ENCODE data around the gene CCDC201.
A peak's percentile ranks its signal among the peaks of the same experiment; 100 is the strongest.

CCDC201 gene

DNA sequence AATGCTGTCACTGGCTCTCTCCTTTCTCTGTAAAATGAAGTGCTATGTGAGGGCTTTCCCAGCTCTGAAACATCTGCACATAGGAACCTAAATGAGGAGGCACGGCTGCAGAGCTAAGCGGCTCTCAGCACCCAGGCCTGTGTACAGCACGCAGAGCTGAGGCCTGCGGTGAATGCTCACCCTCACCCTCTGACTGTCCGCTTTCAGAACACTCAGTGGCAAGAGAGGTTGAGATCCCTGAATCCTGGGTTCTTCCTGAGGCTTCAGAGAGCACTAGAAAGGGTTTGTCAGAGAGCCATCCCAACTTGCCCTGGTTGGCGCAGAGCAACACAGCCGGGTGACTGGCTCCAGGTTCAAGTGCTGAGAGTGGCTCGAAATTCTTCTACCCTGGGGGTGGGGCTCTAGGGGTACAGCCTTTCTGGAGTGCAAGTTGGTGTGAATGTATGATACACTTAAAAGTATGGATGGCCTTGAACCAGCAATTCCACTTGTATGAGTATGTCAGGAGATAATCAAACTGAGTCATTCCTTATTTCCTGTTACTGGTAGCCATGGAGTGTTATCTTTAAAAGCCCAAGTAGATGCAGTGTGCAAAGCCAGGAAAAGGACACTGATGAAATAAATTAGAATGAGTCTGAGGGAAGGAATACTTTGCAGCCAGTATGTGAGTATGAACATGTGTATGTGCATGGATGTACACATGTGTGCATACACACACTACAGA is 1.7 kb upstream of the CCDC201 start:
- TF ChIP-seq, protein P1, sequence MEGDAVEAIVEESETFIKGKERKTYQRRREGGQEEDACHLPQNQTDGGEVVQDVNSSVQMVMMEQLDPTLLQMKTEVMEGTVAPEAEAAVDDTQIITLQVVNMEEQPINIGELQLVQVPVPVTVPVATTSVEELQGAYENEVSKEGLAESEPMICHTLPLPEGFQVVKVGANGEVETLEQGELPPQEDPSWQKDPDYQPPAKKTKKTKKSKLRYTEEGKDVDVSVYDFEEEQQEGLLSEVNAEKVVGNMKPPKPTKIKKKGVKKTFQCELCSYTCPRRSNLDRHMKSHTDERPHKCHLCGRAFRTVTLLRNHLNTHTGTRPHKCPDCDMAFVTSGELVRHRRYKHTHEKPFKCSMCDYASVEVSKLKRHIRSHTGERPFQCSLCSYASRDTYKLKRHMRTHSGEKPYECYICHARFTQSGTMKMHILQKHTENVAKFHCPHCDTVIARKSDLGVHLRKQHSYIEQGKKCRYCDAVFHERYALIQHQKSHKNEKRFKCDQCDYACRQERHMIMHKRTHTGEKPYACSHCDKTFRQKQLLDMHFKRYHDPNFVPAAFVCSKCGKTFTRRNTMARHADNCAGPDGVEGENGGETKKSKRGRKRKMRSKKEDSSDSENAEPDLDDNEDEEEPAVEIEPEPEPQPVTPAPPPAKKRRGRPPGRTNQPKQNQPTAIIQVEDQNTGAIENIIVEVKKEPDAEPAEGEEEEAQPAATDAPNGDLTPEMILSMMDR (IDR thresholded peaks at IDR 0.05; ENCODE audit: borderline replicate concordance, insufficient read depth, low read depth, low read length) = no peak
- H3K4me3 ChIP-seq (ENCODE audit: low read depth, low read length) = no peak overlapping the region

DNA sequence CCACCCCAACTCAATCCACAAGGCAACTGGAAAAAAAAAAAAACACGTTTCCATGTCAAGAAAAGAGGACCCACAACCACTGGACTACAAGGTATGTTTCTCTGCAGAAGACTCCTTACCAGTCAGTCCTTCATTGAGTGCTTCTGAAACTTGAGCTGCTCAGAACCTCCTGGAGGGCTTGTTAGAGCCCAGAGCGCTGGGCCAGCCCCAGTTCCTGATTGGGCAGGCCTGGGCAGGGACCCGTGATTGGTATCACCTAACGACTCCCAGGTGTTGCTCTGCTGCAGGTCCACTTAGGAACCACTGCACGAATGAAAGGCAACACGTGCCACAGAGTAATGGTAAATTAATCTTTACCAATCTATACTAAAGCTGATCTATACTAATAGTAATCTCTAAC is 473 bp upstream of the CCDC201 start:
- TF ChIP-seq, protein P1 (IDR thresholded peaks at IDR 0.05; ENCODE audit: borderline replicate concordance, insufficient read depth, low read depth, low read length) = no peak
- H3K4me3 ChIP-seq (ENCODE audit: low read depth, low read length) = no peak overlapping the region

DNA sequence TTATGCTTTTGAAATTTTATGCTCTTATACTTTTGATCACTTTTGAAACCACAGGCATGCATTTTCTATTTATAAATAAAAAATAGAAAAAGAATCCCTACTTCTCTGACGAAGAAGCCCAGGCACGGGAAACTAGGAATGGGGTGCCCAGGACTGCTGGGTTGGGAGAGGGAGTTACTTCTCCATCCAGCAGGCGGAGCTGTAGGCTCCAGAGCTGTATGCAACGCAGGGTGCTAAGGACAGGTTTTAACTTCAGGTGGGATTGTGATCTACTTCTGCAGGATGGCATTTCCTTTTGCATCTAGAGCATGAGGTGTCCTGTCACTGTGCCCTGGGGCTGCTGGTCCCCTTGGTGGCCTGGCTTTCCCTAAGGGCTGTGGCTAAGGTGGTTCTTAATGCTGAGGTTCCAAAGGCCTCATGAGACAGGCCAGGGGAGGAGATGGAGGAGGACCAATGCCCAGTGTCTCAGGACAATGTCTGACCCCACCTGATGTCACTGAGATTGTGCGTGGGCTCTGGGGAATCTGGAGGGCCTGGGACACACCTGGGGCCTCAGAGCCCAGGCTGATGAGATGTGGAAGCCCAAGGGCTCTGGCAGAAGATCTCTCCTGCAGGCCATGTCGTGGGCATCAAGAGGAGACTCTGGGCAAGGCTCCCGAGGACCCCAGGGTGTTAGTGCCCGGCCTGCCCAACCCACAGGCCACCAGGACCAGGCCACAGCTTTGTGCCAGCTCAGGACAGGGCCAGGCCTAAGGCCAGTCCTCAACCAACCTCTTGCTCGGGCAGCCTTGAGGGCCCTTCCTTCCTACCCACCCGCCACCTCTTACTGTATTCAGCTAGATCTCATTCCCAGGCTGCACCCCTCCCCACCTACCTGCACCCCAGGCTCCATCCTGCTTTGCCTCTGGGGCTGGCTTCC is 507 bp downstream of the CCDC201 start:
- TF ChIP-seq, protein P1 (IDR thresholded peaks at IDR 0.05; ENCODE audit: borderline replicate concordance, insufficient read depth, low read depth, low read length) = peak; percentile 69
- H3K4me3 ChIP-seq (ENCODE audit: low read depth, low read length) = no peak overlapping the region

DNA sequence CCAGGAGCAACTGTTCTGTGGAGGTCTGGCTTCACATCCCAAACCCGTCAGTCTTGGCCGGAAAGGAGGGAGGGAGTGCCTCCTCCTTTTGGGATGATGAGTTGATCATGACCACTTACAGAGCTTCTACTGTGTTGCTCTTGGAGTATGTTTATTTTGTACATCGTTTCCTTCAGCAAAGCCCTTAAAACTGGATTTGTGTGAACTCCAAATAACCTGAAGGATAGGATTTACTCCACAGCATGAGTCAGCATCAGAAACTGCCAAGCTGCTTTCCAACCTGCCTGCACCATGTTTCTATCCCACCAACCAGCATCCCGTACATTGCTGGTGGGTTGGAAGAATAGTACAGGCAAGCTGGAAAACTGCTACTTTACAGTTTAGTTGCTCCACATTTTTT is 3.5 kb downstream of the CCDC201 start:
- H3K4me3 ChIP-seq (ENCODE audit: low read depth, low read length) = no peak overlapping the region
- TF ChIP-seq, protein P1 (IDR thresholded peaks at IDR 0.05; ENCODE audit: borderline replicate concordance, insufficient read depth, low read depth, low read length) = no peak

DNA sequence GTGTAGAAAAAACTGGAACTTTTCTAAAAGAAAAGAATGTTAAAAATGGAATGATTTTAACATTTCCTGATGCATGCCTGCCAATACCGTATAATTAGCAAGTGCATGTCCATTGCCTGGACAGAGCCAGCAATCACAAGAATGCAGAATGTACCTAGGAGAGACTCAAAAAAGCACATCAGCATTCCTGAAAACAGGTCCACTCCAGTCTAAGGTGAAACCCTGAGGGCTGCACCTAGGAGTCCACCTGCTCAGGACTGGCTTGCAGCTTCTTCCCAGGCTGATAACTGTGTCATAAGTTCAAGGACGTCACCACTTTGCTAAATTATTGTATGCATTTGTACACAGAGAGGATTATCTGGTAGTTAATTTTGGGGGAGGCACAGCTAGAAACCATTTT is 5.4 kb downstream of the CCDC201 start:
- TF ChIP-seq, protein P1 (IDR thresholded peaks at IDR 0.05; ENCODE audit: borderline replicate concordance, insufficient read depth, low read depth, low read length) = no peak
- no peak overlapping the region for H3K4me3 ChIP-seq (ENCODE audit: low read depth, low read length)

DNA sequence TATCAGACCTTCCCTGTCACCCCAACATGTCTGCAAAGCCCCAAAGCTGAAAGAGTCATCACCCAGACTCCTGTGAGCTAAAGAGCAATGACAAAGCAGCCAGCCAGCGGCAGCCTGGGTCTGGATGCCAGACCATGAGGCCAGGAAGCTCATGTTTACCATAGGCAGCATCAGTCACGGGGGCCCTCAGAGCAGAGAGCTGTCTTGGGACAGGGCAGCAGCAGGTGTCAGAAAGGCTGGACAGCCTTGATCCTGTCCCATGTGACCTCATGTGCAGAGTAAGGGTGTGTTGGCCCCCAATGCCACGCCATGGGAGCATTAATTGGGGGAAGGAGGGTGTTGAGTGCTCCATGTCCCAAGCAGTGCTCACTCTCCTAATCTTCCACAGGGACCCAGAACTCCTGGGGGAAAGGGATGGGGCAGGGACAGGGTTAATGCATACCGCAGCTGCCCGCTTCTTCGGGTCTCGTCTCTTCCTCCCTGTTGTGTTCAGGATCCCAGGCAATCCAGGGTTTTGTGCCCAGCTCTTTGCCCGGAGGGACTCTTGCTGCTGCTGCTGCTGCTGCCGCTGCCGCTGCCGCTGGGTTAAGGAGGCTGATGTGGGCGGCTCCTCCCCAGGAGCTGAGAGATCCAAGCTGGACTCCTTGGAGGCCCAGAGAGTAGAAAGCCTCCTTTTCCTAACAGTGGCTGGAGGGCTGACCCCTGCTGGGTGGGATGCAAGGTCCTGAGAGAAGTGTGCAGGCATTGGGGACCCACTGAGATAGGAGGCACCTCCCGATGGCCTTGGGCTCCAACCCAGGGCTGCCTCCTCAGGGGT is 7.1 kb downstream of the CCDC201 start:
- TF ChIP-seq, protein P1 (IDR thresholded peaks at IDR 0.05; ENCODE audit: borderline replicate concordance, insufficient read depth, low read depth, low read length) = no peak
- H3K4me3 ChIP-seq (ENCODE audit: low read depth, low read length) = no peak overlapping the region
